Endometrial microvascular endothelial cells (primary cell): Measurements from ENCODE around the gene RGS1. TPM values are rescaled to one million over a fixed set of nuclear protein-coding genes. Genes with fewer than 3 reads are reported as not detected.

Experiments
- in situ Hi-C: cut with HindIII; loops from 2 replicates; pipeline ENCODE4 v1.10.0; 2017; ENCODE audit warnings: low sequenced_read_pairs, low pct_unique_long_range_greater_than_20kb; ENCODE audit errors: inconsistent ontology term
- total RNA-seq: library from RNA; depleted of rRNA; stranded (reverse); fragments of >200 nt; gene quantifications from one replicate; pipeline ENCODE4 v1.2.3, GENCODE V29; 2015; ENCODE audit errors: inconsistent ontology term

The RGS1 gene
- total RNA-seq, 1 donor from 2014 or later: not detected

- in situ Hi-C loops: no loop called here
Observed at GRCh38 chr1:192578144-192578909, 2.8 kb downstream of the RGS1 start.

GRCh38 chr1:192579010-192579738 lies 3.6 kb downstream of the RGS1 start:
- in situ Hi-C loops: no loop called here

- in situ Hi-C loops: no loop called here
Observed at GRCh38 chr1:192580351-192580962, 4.9 kb downstream of the RGS1 start.

GRCh38 chr1:192581131-192581927 lies 5.8 kb downstream of the RGS1 start:
- in situ Hi-C loops: no loop called here

- in situ Hi-C loops: no loop called here
Observed at GRCh38 chr1:192584866-192585265, 9.3 kb downstream of the RGS1 start.

- in situ Hi-C loops: no loop called here
Observed at GRCh38 chr1:192587386-192588266, 12.1 kb downstream of the RGS1 start.

GRCh38 chr1:192588546-192588945 lies 13.0 kb downstream of the RGS1 start:
- in situ Hi-C loops: no loop called here

- in situ Hi-C loops: no loop called here
Observed at GRCh38 chr1:192589813-192590212, 14.2 kb downstream of the RGS1 start.

GRCh38 chr1:192592517-192592916 lies 16.9 kb downstream of the RGS1 start:
- in situ Hi-C loops: no loop called here

- in situ Hi-C loops: no loop called here
Observed at GRCh38 chr1:192592981-192593708, 17.6 kb downstream of the RGS1 start.

- in situ Hi-C loops: no loop called here
Observed at GRCh38 chr1:192595299-192595698, 19.7 kb downstream of the RGS1 start.

GRCh38 chr1:192598589-192598988 lies 23.0 kb downstream of the RGS1 start:
- in situ Hi-C loops: no loop called here

- in situ Hi-C loops: no loop called here
Observed at GRCh38 chr1:192600275-192600674, 24.7 kb downstream of the RGS1 start.

- in situ Hi-C loops: no loop called here
Observed at GRCh38 chr1:192601143-192601542, 25.6 kb downstream of the RGS1 start.

GRCh38 chr1:192601567-192601966 lies 26.0 kb downstream of the RGS1 start:
- in situ Hi-C loops: no loop called here

- in situ Hi-C loops: no loop called here
Observed at GRCh38 chr1:192602757-192603156, 27.2 kb downstream of the RGS1 start.

- in situ Hi-C loops: no loop called here
Observed at GRCh38 chr1:192603218-192603787, 27.7 kb downstream of the RGS1 start.
